GM20000 (cell line): ENCODE data around the gene KRTAP12-4.
"Not testable (repeated sequence)": the region's sequence is repeated elsewhere in the genome, so short reads cannot be mapped to it uniquely, and the experiment has no call there.

Source experiments
- DNase-seq: peaks from one replicate; pipeline ENCODE4 v3.0.0; 2012; ENCODE audit warnings: low spot score
- TF ChIP-seq, protein P1 (sequence below): IDR thresholded peaks from 2 replicates; pipeline ENCODE4 v1.5.1; 2012; ENCODE audit warnings: mild to moderate bottlenecking, control low read depth; ENCODE audit errors: extremely low read depth, missing control alignments

The KRTAP12-4 gene

GRCh38 chr21:44670642-44671432 is 16.4 kb upstream of the KRTAP12-4 start:
- TF ChIP-seq, protein P1, sequence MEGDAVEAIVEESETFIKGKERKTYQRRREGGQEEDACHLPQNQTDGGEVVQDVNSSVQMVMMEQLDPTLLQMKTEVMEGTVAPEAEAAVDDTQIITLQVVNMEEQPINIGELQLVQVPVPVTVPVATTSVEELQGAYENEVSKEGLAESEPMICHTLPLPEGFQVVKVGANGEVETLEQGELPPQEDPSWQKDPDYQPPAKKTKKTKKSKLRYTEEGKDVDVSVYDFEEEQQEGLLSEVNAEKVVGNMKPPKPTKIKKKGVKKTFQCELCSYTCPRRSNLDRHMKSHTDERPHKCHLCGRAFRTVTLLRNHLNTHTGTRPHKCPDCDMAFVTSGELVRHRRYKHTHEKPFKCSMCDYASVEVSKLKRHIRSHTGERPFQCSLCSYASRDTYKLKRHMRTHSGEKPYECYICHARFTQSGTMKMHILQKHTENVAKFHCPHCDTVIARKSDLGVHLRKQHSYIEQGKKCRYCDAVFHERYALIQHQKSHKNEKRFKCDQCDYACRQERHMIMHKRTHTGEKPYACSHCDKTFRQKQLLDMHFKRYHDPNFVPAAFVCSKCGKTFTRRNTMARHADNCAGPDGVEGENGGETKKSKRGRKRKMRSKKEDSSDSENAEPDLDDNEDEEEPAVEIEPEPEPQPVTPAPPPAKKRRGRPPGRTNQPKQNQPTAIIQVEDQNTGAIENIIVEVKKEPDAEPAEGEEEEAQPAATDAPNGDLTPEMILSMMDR, result no peak
- DNase-seq, result no peak

- TF ChIP-seq, protein P1, result no peak
- no peak for DNase-seq
These were observed 13.2 kb upstream of the KRTAP12-4 start for GRCh38 chr21:44667612-44668011.

GRCh38 chr21:44666401-44667320 is 12.2 kb upstream of the KRTAP12-4 start, which contains the start of gene KRTAP12-2:
Gene KRTAP12-2, minus strand, starts transcription at chr21:44666927. Its CDS starts 41 bp downstream, at chr21:44666886.
- TF ChIP-seq, protein P1, result no peak
- DNase-seq, result no peak

DNA sequence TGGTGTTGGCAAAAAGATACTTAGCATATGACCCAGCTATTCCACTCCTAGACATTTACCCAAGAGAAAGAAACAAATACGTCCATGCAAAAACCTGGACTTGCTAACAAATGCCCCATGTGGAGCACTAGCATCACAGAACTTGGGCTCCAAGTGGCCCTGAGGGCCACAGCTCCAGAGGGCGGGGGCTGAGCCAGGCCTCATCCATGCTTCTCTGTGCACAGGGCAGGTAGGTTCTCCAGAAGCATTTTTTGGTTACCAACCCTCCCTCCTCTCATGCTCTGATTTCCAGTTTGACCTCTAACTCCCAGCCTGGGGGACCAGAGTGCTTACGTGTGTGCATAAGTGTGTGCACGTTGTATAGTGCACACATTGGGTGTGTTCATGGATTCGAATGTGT is 10.2 kb upstream of the KRTAP12-4 start:
- TF ChIP-seq, protein P1, result no peak

GRCh38 chr21:44661567-44661966 is 7.1 kb upstream of the KRTAP12-4 start:
- DNase-seq, result not testable (repeated sequence)

More for the DNA sequence above, 10.2 kb upstream of the KRTAP12-4 start:
- DNase-seq, result no peak

GRCh38 chr21:44658913-44659595 is 4.6 kb upstream of the KRTAP12-4 start:
- TF ChIP-seq, protein P1, result no peak
- DNase-seq, result no peak

DNA sequence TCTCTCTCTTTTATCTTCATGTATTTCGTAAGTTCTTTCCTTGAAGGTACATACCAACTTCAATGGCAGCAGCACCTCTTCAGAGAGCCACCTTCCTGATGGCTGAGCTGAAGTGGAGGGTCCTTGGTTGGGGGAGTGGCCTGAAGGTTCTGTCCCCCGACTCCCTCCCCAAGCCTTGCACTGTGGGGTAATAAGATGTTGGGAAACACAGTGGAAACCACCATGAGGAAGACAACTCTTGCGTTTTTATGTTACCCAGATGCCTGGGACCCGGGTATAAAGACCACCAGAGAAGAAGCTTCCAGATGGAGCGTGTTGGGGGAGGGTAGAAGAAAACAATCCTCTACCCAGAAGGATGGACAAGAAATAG is 4.1 kb upstream of the KRTAP12-4 start:
- no peak for DNase-seq

More for the DNA sequence above, 4.1 kb upstream of the KRTAP12-4 start:
- TF ChIP-seq, protein P1, result no peak
